ENCODE results near the gene BRME1.

- no peak for TF ChIP-seq CTCF (IDR thresholded peaks at IDR 0.05 in 2 of 3, conservative IDR thresholded peaks at IDR 0.05 in 1 of 3; ENCODE audit: borderline replicate concordance in 1 of 3, insufficient read depth in 1 of 3, low read depth in 2 of 3, low read length in 2 of 3)
- no peak for TF ChIP-seq RAD21 (IDR thresholded peaks at IDR 0.05; ENCODE audit: low read depth)
- TF ChIP-seq POLR2A (IDR thresholded peaks at IDR 0.05; ENCODE audit: borderline replicate concordance, extremely low read depth, insufficient read depth, insufficient read length): no peak
- no peak for TF ChIP-seq FOSL1 (IDR thresholded peaks at IDR 0.05; ENCODE audit: low read depth)
- TF ChIP-seq EZH2 (IDR thresholded peaks at IDR 0.05): no peak
- TF ChIP-seq YY1 (IDR thresholded peaks at IDR 0.05; ENCODE audit: extremely low read depth, insufficient replicate concordance, low read depth, low read length): no peak
- TF ChIP-seq SRF (IDR thresholded peaks at IDR 0.05; ENCODE audit: low read depth): no peak
- no peak for TF ChIP-seq EGR1 (IDR thresholded peaks at IDR 0.05; ENCODE audit: low read depth)
- no peak for TF ChIP-seq REST (IDR thresholded peaks at IDR 0.05; ENCODE audit: low read depth)
Measured at GRCh38 chr19:13848798-13849676, 56.9 kb downstream of the BRME1 start.
